Measurements from ENCODE around the gene CDC25B. TPM values are rescaled to one million over a fixed set of nuclear protein-coding genes. Genes with fewer than 3 reads are reported as not detected.
A peak's percentile ranks its signal among the peaks of the same experiment; 100 is the strongest.

CDC25B gene
- total RNA-seq, 2 experiments from 2014 or later = 452 to 454 TPM

- CTCF ChIA-PET = interaction anchor here (1.1 to 3.6 kb wide), 3 partner anchors 20 to 256 kb away, joined by 4 to 16 read pairs (median 5); partner anchors contain the start of genes CDC25B and CENPB
- Mint-ChIP-seq H3K9me3 (no peaks in the 10 kb centered on the region), H3K27ac (peak overlapping the region; percentile 96), H3K36me3 (ENCODE audit: low read depth) (peaks cover 16% of the 10 kb centered on the region), H3K4me1 (peaks cover 89% of the 10 kb centered on the region), H3K27me3 (no peaks in the 10 kb centered on the region), H3K4me3 (no peak overlapping the region)
- DNase-seq = no peak
- POLR2A ChIA-PET = interaction anchor here (1.2 to 5.3 kb wide), 3 partner anchors 8 to 29 kb away, joined by 3 to 57 read pairs (median 9); partner anchors contain the start of gene CENPB
These were observed 18.9 kb downstream of the CDC25B start for GRCh38 chr20:3814928-3815495.

GRCh38 chr20:3815703-3816315 lies 19.7 kb downstream of the CDC25B start:
- H3K4me3 Mint-ChIP-seq = peak overlapping the region; percentile 49
- H3K36me3 Mint-ChIP-seq (ENCODE audit: low read depth) = peaks cover 13% of the 10 kb centered on the region
- ChIA-PET POLR2A (interaction anchor here (1.0 to 5.3 kb wide), 4 partner anchors 12 to 34 kb away, joined by 4 to 57 read pairs (median 6); partner anchors contain the start of genes CENPB and SPEF1), CTCF (interaction anchor here (1.7 to 1.8 kb wide), 2 partner anchors 28 to 29 kb away, joined by 5 to 7 read pairs; partner anchors contain the start of gene CENPB)
- H3K4me1 Mint-ChIP-seq = peaks cover 83% of the 10 kb centered on the region
- peak overlapping the region; percentile 96 for H3K27ac Mint-ChIP-seq
- DNase-seq = peak; percentile 69
- no peaks in the 10 kb centered on the region for H3K27me3 Mint-ChIP-seq
- H3K9me3 Mint-ChIP-seq = no peaks in the 10 kb centered on the region

- ChIA-PET CTCF (interaction anchor here (1.3 to 6.2 kb wide), 5 partner anchors 18 to 50 kb away, joined by 4 to 98 read pairs (median 33); partner anchors contain the start of genes ADISSP, CDC25B, CENPB and SPEF1), POLR2A (interaction anchor here (1.0 to 5.4 kb wide), 5 partner anchors 7 to 51 kb away, joined by 3 to 90 read pairs (median 12); partner anchors contain the start of genes ADISSP and CENPB)
- H3K4me3 Mint-ChIP-seq = peak overlapping the region; percentile 2
- H3K36me3 Mint-ChIP-seq (ENCODE audit: low read depth) = peaks cover 6% of the 10 kb centered on the region
- H3K9me3 Mint-ChIP-seq = no peaks in the 10 kb centered on the region
- H3K4me1 Mint-ChIP-seq = peaks cover 70% of the 10 kb centered on the region
- DNase-seq = no peak
- peak overlapping the region; percentile 52 for H3K27ac Mint-ChIP-seq
- no peaks in the 10 kb centered on the region for H3K27me3 Mint-ChIP-seq
These were observed 22.3 kb downstream of the CDC25B start for GRCh38 chr20:3818155-3819151.

- H3K4me3 Mint-ChIP-seq = peak overlapping the region; percentile 85
- POLR2A ChIA-PET = interaction anchor here (1.1 to 5.4 kb wide), 12 partner anchors 8 to 263 kb away, joined by 3 to 90 read pairs (median 5); partner anchors contain the start of genes ADISSP and CENPB
- H3K4me1 Mint-ChIP-seq = peaks cover 64% of the 10 kb centered on the region
- peaks cover 5% of the 10 kb centered on the region for H3K36me3 Mint-ChIP-seq (ENCODE audit: low read depth)
- CTCF ChIA-PET = interaction anchor here (1.3 to 6.2 kb wide), 9 partner anchors 15 to 65 kb away, joined by 4 to 98 read pairs (median 30); partner anchors contain the start of genes ADISSP, CDC25B, CENPB and SPEF1
- H3K27me3 Mint-ChIP-seq = no peaks in the 10 kb centered on the region
- no peak for DNase-seq
- no peaks in the 10 kb centered on the region for H3K9me3 Mint-ChIP-seq
- H3K27ac Mint-ChIP-seq = peak overlapping the region; percentile 84
These were observed 23.4 kb downstream of the CDC25B start for GRCh38 chr20:3819411-3820047.

GRCh38 chr20:3820048-3820900 lies 24.2 kb downstream of the CDC25B start, which contains the start of gene AP5S1:
Gene AP5S1, plus strand, starts transcription at chr20:3820547. Its CDS starts 1,571 bp downstream, at chr20:3822118.
- ChIA-PET POLR2A (interaction anchor here (0.7 to 5.4 kb wide), 24 partner anchors 9 to 776 kb away, joined by 3 to 90 read pairs (median 4); partner anchors contain the start of genes ADISSP, CENPB and SPEF1), CTCF (interaction anchor here (0.6 to 6.2 kb wide), 27 partner anchors 13 to 265 kb away, joined by 3 to 98 read pairs (median 5); partner anchors contain the start of genes ADISSP, CDC25B, CENPB and MAVS)
- H3K27me3 Mint-ChIP-seq = no peaks in the 10 kb centered on the region
- peaks cover 7% of the 10 kb centered on the region for H3K36me3 Mint-ChIP-seq (ENCODE audit: low read depth)
- H3K27ac Mint-ChIP-seq = peak within 1 kb of the TSS; percentile 89
- H3K9me3 Mint-ChIP-seq = no peaks in the 10 kb centered on the region
- H3K4me1 Mint-ChIP-seq = peaks cover 57% of the 10 kb centered on the region
- peak; percentile 95 for DNase-seq
- peak within 1 kb of the TSS; percentile 85 for H3K4me3 Mint-ChIP-seq

- Mint-ChIP-seq H3K4me1 (peaks cover 49% of the 10 kb centered on the region), H3K27ac (peak overlapping the region; percentile 89), H3K4me3 (peak overlapping the region; percentile 85), H3K36me3 (ENCODE audit: low read depth) (peaks cover 11% of the 10 kb centered on the region), H3K9me3 (no peaks in the 10 kb centered on the region), H3K27me3 (no peaks in the 10 kb centered on the region)
- ChIA-PET POLR2A (interaction anchor here (0.7 to 5.4 kb wide), 23 partner anchors 10 to 777 kb away, joined by 3 to 90 read pairs (median 4); partner anchors contain the start of genes ADISSP, CENPB and SPEF1), CTCF (interaction anchor here (0.6 to 6.2 kb wide), 27 partner anchors 12 to 264 kb away, joined by 3 to 98 read pairs (median 5); partner anchors contain the start of genes ADISSP, CDC25B, CENPB and MAVS)
- DNase-seq = no peak
These were observed 25.0 kb downstream of the CDC25B start for GRCh38 chr20:3820901-3821727.

- POLR2A ChIA-PET = interaction anchor here (3.4 to 5.4 kb wide), 2 partner anchors 11 to 34 kb away, joined by 51 to 90 read pairs; partner anchors contain the start of gene CENPB
These were observed 25.9 kb downstream of the CDC25B start for GRCh38 chr20:3821996-3822395.

GRCh38 chr20:3823881-3824280 lies 27.8 kb downstream of the CDC25B start:
- no peak for DNase-seq
- Mint-ChIP-seq H3K9me3 (no peaks in the 10 kb centered on the region), H3K4me3 (no peak overlapping the region), H3K27me3 (no peaks in the 10 kb centered on the region), H3K4me1 (peaks cover 23% of the 10 kb centered on the region), H3K36me3 (ENCODE audit: low read depth) (peaks cover 18% of the 10 kb centered on the region), H3K27ac (no peak overlapping the region)
- POLR2A ChIA-PET = interaction anchor here (1.5 to 1.6 kb wide), 2 partner anchors 10 to 56 kb away, joined by 3 to 4 read pairs; partner anchors contain the start of gene ADISSP
- CTCF ChIA-PET = no interaction called here

More at GRCh38 chr20:3821996-3822395, 25.9 kb downstream of the CDC25B start:
- H3K27me3 Mint-ChIP-seq = no peaks in the 10 kb centered on the region
- peaks cover 40% of the 10 kb centered on the region for H3K4me1 Mint-ChIP-seq
- H3K4me3 Mint-ChIP-seq = peak overlapping the region; percentile 85
- peak overlapping the region; percentile 89 for H3K27ac Mint-ChIP-seq
- H3K9me3 Mint-ChIP-seq = no peaks in the 10 kb centered on the region
- CTCF ChIA-PET = interaction anchor here (1.7 to 6.2 kb wide), 4 partner anchors 16 to 36 kb away, joined by 11 to 98 read pairs (median 30); partner anchors contain the start of genes CENPB and SPEF1
- no peak for DNase-seq
- peaks cover 15% of the 10 kb centered on the region for H3K36me3 Mint-ChIP-seq (ENCODE audit: low read depth)

GRCh38 chr20:3825526-3825925 lies 29.4 kb downstream of the CDC25B start:
- CTCF ChIA-PET = no interaction called here
- POLR2A ChIA-PET = interaction anchor here (1.2 to 1.6 kb wide), 3 partner anchors 12 to 57 kb away, joined by 3 to 4 read pairs (median 4); partner anchors contain the start of genes ADISSP and CDC25B
- no peaks in the 10 kb centered on the region for H3K9me3 Mint-ChIP-seq
- H3K27ac Mint-ChIP-seq = no peak overlapping the region
- no peaks in the 10 kb centered on the region for H3K27me3 Mint-ChIP-seq
- DNase-seq = no peak
- no peak overlapping the region for H3K4me3 Mint-ChIP-seq
- peaks cover 12% of the 10 kb centered on the region for H3K4me1 Mint-ChIP-seq
- H3K36me3 Mint-ChIP-seq (ENCODE audit: low read depth) = peaks cover 21% of the 10 kb centered on the region

GRCh38 chr20:3826420-3826819 lies 30.3 kb downstream of the CDC25B start:
- no peak for DNase-seq
- POLR2A ChIA-PET = interaction anchor here (1.2 to 1.6 kb wide), 3 partner anchors 11 to 31 kb away, joined by 3 to 4 read pairs (median 3); partner anchors contain the start of gene CDC25B
- H3K36me3 Mint-ChIP-seq (ENCODE audit: low read depth) = peaks cover 21% of the 10 kb centered on the region
- CTCF ChIA-PET = interaction anchor here (1.8 kb wide), 1 partner anchor 39 kb away, joined by 4 read pairs; no protein-coding TSS in a partner anchor
- H3K4me3 Mint-ChIP-seq = no peak overlapping the region
- H3K27me3 Mint-ChIP-seq = no peaks in the 10 kb centered on the region
- H3K4me1 Mint-ChIP-seq = peaks cover 8% of the 10 kb centered on the region
- no peak overlapping the region for H3K27ac Mint-ChIP-seq
- no peaks in the 10 kb centered on the region for H3K9me3 Mint-ChIP-seq

All from activated CD4-positive, alpha-beta memory T cell treated with anti-CD3 and anti-CD28 coated beads, Interleukin-2, amount 10 ng/mL, durations not matched to agents 7 days and 5 days (primary cell).